AG09319 (cell line): Measurements from ENCODE around the gene SLIT3.

Experiments
- DNase-seq: peaks from one replicate; pipeline ENCODE4 v3.0.0-alpha.2; 2010; ENCODE audit warnings: low read depth; ENCODE audit errors: extremely low read depth
- CTCF ChIP-seq: IDR thresholded peaks from 2 replicates; pipeline ENCODE4 v1.5.1; 2011; ENCODE audit warnings: low read depth, mild to moderate bottlenecking, inconsistent platforms, low read length, moderate library complexity

Gene SLIT3

GRCh38 chr5:168990679-168991078, 310.3 kb downstream of the SLIT3 start:
- no peak for TF ChIP-seq CTCF

GRCh38 chr5:168989731-168990505, 311.0 kb downstream of the SLIT3 start:
- DNase-seq = no peak
- TF ChIP-seq CTCF = no peak

More at GRCh38 chr5:168990679-168991078, 310.3 kb downstream of the SLIT3 start:
- no peak for DNase-seq

- DNase-seq = no peak
- TF ChIP-seq CTCF = no peak
These were observed 312.2 kb downstream of the SLIT3 start for GRCh38 chr5:168988699-168989098.

- DNase-seq = peak; percentile 23
- TF ChIP-seq CTCF = peak; percentile 84
These were observed 313.2 kb downstream of the SLIT3 start for GRCh38 chr5:168987543-168988300.

- no peak for DNase-seq
- no peak for TF ChIP-seq CTCF
These were observed 315.5 kb downstream of the SLIT3 start for GRCh38 chr5:168985454-168985853.

- no peak for TF ChIP-seq CTCF
- no peak for DNase-seq
These were observed 316.7 kb downstream of the SLIT3 start for GRCh38 chr5:168984135-168984675.

GRCh38 chr5:168979135-168979534, 321.8 kb downstream of the SLIT3 start:
- TF ChIP-seq CTCF = no peak
- DNase-seq = no peak
